ENCODE data around the gene ATP1A3. TPM values are rescaled to one million over a fixed set of nuclear protein-coding genes. Genes with fewer than 3 reads are reported as not detected.
"Not testable (repeated sequence)": the region's sequence is repeated elsewhere in the genome, so short reads cannot be mapped to it uniquely, and the experiment has no call there.

ATP1A3 gene
- total RNA-seq, 1 donor from 2014 or later = not detected

GRCh38 chr19:41997121-41997850 lies 3.3 kb upstream of the ATP1A3 start:
- TF ChIP-seq CTCF (IDR thresholded peaks at IDR 0.05; ENCODE audit: insufficient read depth, low read length, poor library complexity, severe bottlenecking) = no peak
- DNase-seq (ENCODE audit: low read depth) = no peak
- H3K36me3 ChIP-seq (ENCODE audit: control insufficient read depth, insufficient read depth, low read length) = no peaks in the 10 kb centered on the region
- peaks cover 81% of the 10 kb centered on the region for H3K27me3 ChIP-seq (ENCODE audit: control insufficient read depth, insufficient read depth, low read length)
- no peak overlapping the region for H3K4me3 ChIP-seq (ENCODE audit: low read depth, low read length)

- H3K36me3 ChIP-seq (ENCODE audit: control insufficient read depth, insufficient read depth, low read length) = no peaks in the 10 kb centered on the region
- H3K27me3 ChIP-seq (ENCODE audit: control insufficient read depth, insufficient read depth, low read length) = peaks cover 86% of the 10 kb centered on the region
- no peak overlapping the region for H3K4me3 ChIP-seq (ENCODE audit: low read depth, low read length)
- no peak for DNase-seq (ENCODE audit: low read depth)
- no peak for TF ChIP-seq CTCF (IDR thresholded peaks at IDR 0.05; ENCODE audit: insufficient read depth, low read length, poor library complexity, severe bottlenecking)
Observed at GRCh38 chr19:41995959-41996797, 2.1 kb upstream of the ATP1A3 start.

- H3K4me3 ChIP-seq (ENCODE audit: low read depth, low read length) = no peak overlapping the region
- H3K27me3 ChIP-seq (ENCODE audit: control insufficient read depth, insufficient read depth, low read length) = peaks cover 85% of the 10 kb centered on the region
- no peaks in the 10 kb centered on the region for H3K36me3 ChIP-seq (ENCODE audit: control insufficient read depth, insufficient read depth, low read length)
- no peak for DNase-seq (ENCODE audit: low read depth)
- no peak for TF ChIP-seq CTCF (IDR thresholded peaks at IDR 0.05; ENCODE audit: insufficient read depth, low read length, poor library complexity, severe bottlenecking)
Observed at GRCh38 chr19:41994994-41995958, 1.2 kb upstream of the ATP1A3 start.

GRCh38 chr19:41994521-41994971 lies 516 bp upstream of the ATP1A3 start:
- H3K27me3 ChIP-seq (ENCODE audit: control insufficient read depth, insufficient read depth, low read length) = peaks cover 78% of the 10 kb centered on the region
- H3K4me3 ChIP-seq (ENCODE audit: low read depth, low read length) = no peak overlapping the region
- TF ChIP-seq CTCF (IDR thresholded peaks at IDR 0.05; ENCODE audit: insufficient read depth, low read length, poor library complexity, severe bottlenecking) = no peak
- no peaks in the 10 kb centered on the region for H3K36me3 ChIP-seq (ENCODE audit: control insufficient read depth, insufficient read depth, low read length)
- DNase-seq (ENCODE audit: low read depth) = no peak

- DNase-seq (ENCODE audit: low read depth); H3K4me3 ChIP-seq (ENCODE audit: low read depth, low read length); H3K36me3 ChIP-seq (ENCODE audit: control insufficient read depth, insufficient read depth, low read length): not testable (repeated sequence)
- H3K27me3 ChIP-seq (ENCODE audit: control insufficient read depth, insufficient read depth, low read length) = peaks cover 61% of the 10 kb centered on the region
Observed at GRCh38 chr19:41991925-41992569, 2.0 kb downstream of the ATP1A3 start.

Data from kidney epithelial cell (primary cell).